Kidney epithelial cell (primary cell): ENCODE results near the gene LEF1. TPM values are rescaled to one million over a fixed set of nuclear protein-coding genes. Genes with fewer than 3 reads are reported as not detected.

ENCODE experiments used
- DNase-seq: peaks from one replicate; pipeline ENCODE4 v3.0.0-alpha.2; 2010; ENCODE audit warnings: low read depth
- H3K27me3 ChIP-seq: 2 replicates; pipeline ENCODE4 v1.6.0; 2011; ENCODE audit warnings: low read length; ENCODE audit not compliant: control insufficient read depth, insufficient read depth
- H3K36me3 ChIP-seq: 2 replicates; pipeline ENCODE4 v1.5.1; 2011; ENCODE audit warnings: low read length; ENCODE audit not compliant: control insufficient read depth, insufficient read depth
- H3K4me3 ChIP-seq: 2 replicates; pipeline ENCODE4 v1.5.1; 2011; ENCODE audit warnings: low read depth, mild to moderate bottlenecking, control low read depth, low read length
- total RNA-seq: library from RNA; depleted of rRNA; stranded (reverse); fragments of >200 nt; gene quantifications from 2 replicates; pipeline ENCODE4 v1.2.3, GENCODE V29; 2015
- TF ChIP-seq, protein P1 (sequence below): IDR thresholded peaks from 2 replicates; pipeline ENCODE4 v1.5.1; 2011; ENCODE audit warnings: mild to moderate bottlenecking, moderate library complexity, low read length, control low read depth, inconsistent platforms; ENCODE audit not compliant: insufficient read depth, poor library complexity, severe bottlenecking

The LEF1 gene
- total RNA-seq, 1 donor from 2014 or later = 13.2 TPM

DNA sequence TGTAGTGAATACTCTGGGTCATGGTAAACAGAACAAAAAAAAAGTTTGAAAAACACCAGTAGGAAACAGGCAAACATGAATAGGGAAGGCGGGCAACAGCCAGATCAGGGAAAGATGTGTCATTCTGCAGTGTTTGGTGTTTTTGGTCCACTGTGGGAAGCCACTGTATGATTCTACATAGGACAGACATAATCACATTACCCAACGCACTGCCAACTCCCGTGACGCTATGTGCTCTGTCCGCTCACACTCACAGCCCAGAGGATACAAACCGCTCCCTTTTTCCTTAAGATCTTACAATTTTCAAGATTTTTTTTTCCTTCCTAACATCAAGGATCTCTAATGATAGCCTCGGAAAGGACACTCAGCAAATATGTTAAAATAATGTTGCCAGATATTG lies 119.7 kb downstream of the LEF1 start:
- Histone ChIP-seq H3K27me3 (no peaks in the 10 kb centered on the region), H3K4me3 (no peak overlapping the region), H3K36me3 (no peaks in the 10 kb centered on the region)
- DNase-seq = no peak
- TF ChIP-seq, protein P1, sequence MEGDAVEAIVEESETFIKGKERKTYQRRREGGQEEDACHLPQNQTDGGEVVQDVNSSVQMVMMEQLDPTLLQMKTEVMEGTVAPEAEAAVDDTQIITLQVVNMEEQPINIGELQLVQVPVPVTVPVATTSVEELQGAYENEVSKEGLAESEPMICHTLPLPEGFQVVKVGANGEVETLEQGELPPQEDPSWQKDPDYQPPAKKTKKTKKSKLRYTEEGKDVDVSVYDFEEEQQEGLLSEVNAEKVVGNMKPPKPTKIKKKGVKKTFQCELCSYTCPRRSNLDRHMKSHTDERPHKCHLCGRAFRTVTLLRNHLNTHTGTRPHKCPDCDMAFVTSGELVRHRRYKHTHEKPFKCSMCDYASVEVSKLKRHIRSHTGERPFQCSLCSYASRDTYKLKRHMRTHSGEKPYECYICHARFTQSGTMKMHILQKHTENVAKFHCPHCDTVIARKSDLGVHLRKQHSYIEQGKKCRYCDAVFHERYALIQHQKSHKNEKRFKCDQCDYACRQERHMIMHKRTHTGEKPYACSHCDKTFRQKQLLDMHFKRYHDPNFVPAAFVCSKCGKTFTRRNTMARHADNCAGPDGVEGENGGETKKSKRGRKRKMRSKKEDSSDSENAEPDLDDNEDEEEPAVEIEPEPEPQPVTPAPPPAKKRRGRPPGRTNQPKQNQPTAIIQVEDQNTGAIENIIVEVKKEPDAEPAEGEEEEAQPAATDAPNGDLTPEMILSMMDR = no peak

DNA sequence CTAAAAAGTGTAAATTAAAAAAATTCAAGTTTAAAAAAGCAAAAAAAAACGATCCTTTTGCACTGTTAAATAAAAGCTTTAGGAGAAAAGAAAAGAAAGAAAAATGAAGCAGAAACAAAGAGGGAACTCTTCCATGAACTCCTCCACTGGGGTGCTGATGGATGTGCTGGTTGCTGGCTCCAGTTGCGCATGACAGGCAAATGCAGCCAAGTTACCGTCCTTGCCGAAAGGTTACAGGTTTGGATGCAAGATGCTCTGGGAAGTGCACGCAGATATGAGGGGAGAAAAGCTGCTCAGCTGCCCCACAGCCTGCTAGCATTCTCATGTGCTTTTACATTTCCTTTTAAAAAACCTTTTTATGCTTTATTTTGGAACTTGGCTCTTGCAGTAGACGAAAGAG lies 120.6 kb downstream of the LEF1 start:
- Histone ChIP-seq H3K27me3 (no peaks in the 10 kb centered on the region), H3K4me3 (no peak overlapping the region), H3K36me3 (no peaks in the 10 kb centered on the region)
- TF ChIP-seq, protein P1 = no peak
- no peak for DNase-seq

DNA sequence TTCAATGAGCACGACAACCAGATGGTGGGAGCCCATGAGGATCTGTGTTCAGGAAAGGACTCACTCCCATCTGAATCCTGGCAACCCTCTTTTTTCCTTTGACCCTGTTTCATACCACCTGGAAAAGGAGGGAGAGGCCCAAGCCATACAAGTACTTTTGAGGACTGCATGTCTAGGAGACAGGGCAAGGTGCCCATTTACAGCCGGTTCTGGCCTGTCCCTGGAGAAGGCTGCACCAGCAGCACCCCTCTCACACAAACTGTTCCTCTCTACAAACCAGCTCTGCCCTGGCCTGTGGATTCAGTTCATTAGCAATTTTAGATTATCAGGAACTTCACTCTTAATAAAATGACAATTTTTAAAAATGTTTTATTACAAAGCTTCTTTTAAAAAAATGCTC lies 121.5 kb downstream of the LEF1 start:
- TF ChIP-seq, protein P1 = no peak
- Histone ChIP-seq H3K4me3 (no peak overlapping the region), H3K36me3 (no peaks in the 10 kb centered on the region), H3K27me3 (no peaks in the 10 kb centered on the region)
- DNase-seq = no peak

DNA sequence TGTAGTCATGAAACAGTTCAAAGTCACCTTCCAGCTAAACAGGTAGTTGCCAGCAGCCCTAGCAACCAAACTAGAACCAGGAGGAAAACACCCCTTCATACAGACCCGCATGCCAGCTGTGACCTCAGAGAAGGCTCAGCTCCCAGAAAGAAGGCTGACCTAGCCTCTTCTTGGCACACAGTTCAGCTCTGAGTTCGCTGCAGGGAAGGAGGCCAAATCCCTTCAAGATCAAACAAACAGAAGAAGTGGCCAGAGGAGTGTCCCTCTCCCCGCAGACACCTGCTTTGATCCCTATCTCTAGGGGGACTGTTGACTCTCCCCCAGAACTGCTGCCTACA lies 123.1 kb downstream of the LEF1 start:
- H3K27me3 ChIP-seq = no peaks in the 10 kb centered on the region
- H3K4me3 ChIP-seq = no peak overlapping the region
- no peaks in the 10 kb centered on the region for H3K36me3 ChIP-seq
- TF ChIP-seq, protein P1 = no peak
- no peak for DNase-seq

DNA sequence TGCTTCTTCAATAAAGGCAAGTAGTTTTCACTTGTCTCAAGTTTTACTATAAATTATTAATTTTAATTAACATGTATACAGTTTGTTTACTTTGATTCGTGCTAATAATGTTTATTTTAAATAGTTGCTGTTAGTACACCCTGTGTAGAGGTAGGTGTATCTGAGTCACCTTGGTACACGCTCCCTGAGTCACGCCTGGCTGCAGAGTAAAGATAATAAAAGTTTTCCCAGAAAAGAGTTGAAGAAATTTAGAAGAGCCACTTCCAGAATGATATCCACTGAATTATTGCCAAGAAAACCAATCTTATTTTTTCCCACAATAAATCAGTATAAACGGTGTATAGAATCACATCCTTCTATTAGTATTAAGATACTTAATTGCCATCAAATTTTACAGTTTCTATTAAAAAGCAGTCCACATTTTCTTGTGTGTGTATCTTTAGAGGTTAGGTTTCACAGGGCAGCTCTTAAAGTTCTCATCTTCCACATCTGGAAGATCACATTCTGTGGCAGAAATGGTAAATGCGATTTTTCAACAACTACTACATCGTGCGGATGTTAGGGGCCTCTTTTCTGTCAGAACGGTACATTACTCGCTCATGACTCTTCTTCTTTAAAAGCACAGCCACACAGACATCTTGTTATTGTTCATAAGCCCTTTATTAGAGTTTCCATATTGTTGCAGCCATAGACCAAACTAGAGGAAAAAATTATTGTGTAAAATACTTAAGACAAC lies 123.6 kb downstream of the LEF1 start:
- no peak for DNase-seq
- no peaks in the 10 kb centered on the region for H3K36me3 ChIP-seq
- TF ChIP-seq, protein P1 = no peak
- H3K27me3 ChIP-seq = no peaks in the 10 kb centered on the region
- H3K4me3 ChIP-seq = no peak overlapping the region

DNA sequence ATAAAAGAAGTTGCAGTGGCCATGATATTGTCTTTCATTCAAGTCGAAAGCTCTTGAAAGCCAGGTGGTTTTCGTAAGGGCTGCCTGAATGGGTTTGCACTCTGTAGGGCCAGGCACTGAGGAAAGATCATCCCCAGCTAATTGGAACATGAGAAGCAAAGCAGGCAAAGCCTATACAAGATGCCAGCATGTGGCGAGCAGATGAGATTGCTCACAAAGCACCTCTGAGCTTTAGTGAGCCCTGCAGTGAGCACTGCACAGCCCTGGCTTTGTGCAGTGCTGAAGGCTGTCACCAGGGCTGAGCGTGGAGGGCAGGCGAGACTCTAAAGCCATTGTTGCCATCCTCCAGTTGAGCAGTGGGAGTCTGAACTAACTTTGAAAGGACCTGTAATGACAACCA lies 125.2 kb downstream of the LEF1 start:
- H3K4me3 ChIP-seq = no peak overlapping the region
- no peaks in the 10 kb centered on the region for H3K36me3 ChIP-seq
- H3K27me3 ChIP-seq = no peaks in the 10 kb centered on the region
- no peak for DNase-seq
- TF ChIP-seq, protein P1 = no peak
